ENCODE data around the gene UBA3. TPM values are rescaled to one million over a fixed set of nuclear protein-coding genes. Genes with fewer than 3 reads are reported as not detected.

The UBA3 gene
- total RNA-seq, 1 donor from 2014 or later: 59.2 TPM

GRCh38 chr3:69072928-69073327 is 7.2 kb downstream of the UBA3 start:
- no peak for DNase-seq (ENCODE audit: low read depth in 2 of 2)

- DNase-seq (ENCODE audit: low read depth in 2 of 2): no peak
These were observed 14.0 kb downstream of the UBA3 start for GRCh38 chr3:69066121-69066520.

GRCh38 chr3:69065318-69065964 is 14.7 kb downstream of the UBA3 start:
- no peak for DNase-seq (ENCODE audit: low read depth in 2 of 2)

- DNase-seq (ENCODE audit: low read depth in 2 of 2): no peak
These were observed 16.5 kb downstream of the UBA3 start for GRCh38 chr3:69063636-69064035.

GRCh38 chr3:69059688-69060087 is 20.5 kb downstream of the UBA3 start:
- DNase-seq (ENCODE audit: low read depth in 2 of 2): no peak

- no peak for DNase-seq (ENCODE audit: low read depth in 2 of 2)
These were observed 21.3 kb downstream of the UBA3 start for GRCh38 chr3:69058947-69059224.

- DNase-seq (ENCODE audit: low read depth in 2 of 2): no peak
These were observed 21.8 kb downstream of the UBA3 start for GRCh38 chr3:69058180-69058946.

- DNase-seq (ENCODE audit: low read depth in 2 of 2): no peak
These were observed 27.7 kb downstream of the UBA3 start for GRCh38 chr3:69052472-69052898.

GRCh38 chr3:69051756-69052471 is 28.3 kb downstream of the UBA3 start, which contains the start of gene TMF1:
TMF1 (minus strand) TSS chr3:69052333; CDS start chr3:69052086, 247 bp downstream.
- peak; percentile 98 to 99 for DNase-seq (ENCODE audit: low read depth in 2 of 2)

- DNase-seq (ENCODE audit: low read depth in 2 of 2): no peak
These were observed 31.2 kb downstream of the UBA3 start for GRCh38 chr3:69048990-69049389.

GRCh38 chr3:69044608-69045007 is 35.6 kb downstream of the UBA3 start:
- DNase-seq (ENCODE audit: low read depth in 2 of 2): no peak

- DNase-seq (ENCODE audit: low read depth in 2 of 2): peak; percentile 59 to 92
These were observed 46.7 kb downstream of the UBA3 start for GRCh38 chr3:69033470-69033869.

- no peak for DNase-seq (ENCODE audit: low read depth in 2 of 2)
These were observed 47.4 kb downstream of the UBA3 start for GRCh38 chr3:69032737-69033136.

GRCh38 chr3:69032142-69032541 is 48.0 kb downstream of the UBA3 start:
- DNase-seq (ENCODE audit: low read depth in 2 of 2): peak in 1 of 2 donors; percentile 71

- DNase-seq (ENCODE audit: low read depth in 2 of 2): no peak
These were observed 48.5 kb downstream of the UBA3 start for GRCh38 chr3:69031635-69032034.

GRCh38 chr3:69020857-69021256 is 59.3 kb downstream of the UBA3 start:
- no peak for DNase-seq (ENCODE audit: low read depth in 2 of 2)

GRCh38 chr3:69020424-69020823 is 59.7 kb downstream of the UBA3 start:
- DNase-seq (ENCODE audit: low read depth in 2 of 2): peak in 1 of 2 donors; percentile 17

GRCh38 chr3:69016901-69017300 is 63.3 kb downstream of the UBA3 start:
- DNase-seq (ENCODE audit: low read depth in 2 of 2): peak in 1 of 2 donors; percentile 33

GRCh38 chr3:69016102-69016501 is 64.1 kb downstream of the UBA3 start:
- DNase-seq (ENCODE audit: low read depth in 2 of 2): no peak

GRCh38 chr3:69014022-69014580 is 66.1 kb downstream of the UBA3 start:
- DNase-seq (ENCODE audit: low read depth in 2 of 2): no peak

- DNase-seq (ENCODE audit: low read depth in 2 of 2): peak; percentile 38 to 90
These were observed 66.7 kb downstream of the UBA3 start, which contains the start of gene EOGT for GRCh38 chr3:69013253-69014021. EOGT (minus strand) TSS chr3:69013684; CDS start chr3:69009846, 3,838 bp downstream.
